RWPE2 (cell line): Measurements from ENCODE around the gene UGT1A4.

Experiments
- ATAC-seq: fragments of 200-7000 bp; cut with Tn5 transposase; 3 replicates; pipeline ENCODE4 v1.9.1; 2021; ENCODE audit warnings: low read depth
- DNase-seq: peaks from one replicate; pipeline ENCODE4 v3.0.0-alpha.2; 2020; ENCODE audit warnings: low spot score
- H3K27ac ChIP-seq: fragments of 450-650 bp; 2 replicates; pipeline ENCODE4 v1.5.1; 2017; ENCODE audit warnings: mild to moderate bottlenecking; ENCODE audit not compliant: poor library complexity, severe bottlenecking
- H3K27me3 ChIP-seq: fragments of 250-450 bp; sonication (Bioruptor Pico); 2 replicates; pipeline ENCODE4 v1.5.1; 2021; ENCODE audit warnings: mild to moderate bottlenecking, moderate library complexity; ENCODE audit not compliant: insufficient read depth, poor library complexity, severe bottlenecking
- H3K36me3 ChIP-seq: fragments of 250-450 bp; sonication (Bioruptor Pico); 2 replicates; pipeline ENCODE4 v1.5.1; 2020; ENCODE audit warnings: low read depth, mild to moderate bottlenecking, moderate library complexity
- H3K4me1 ChIP-seq: fragments of 250-450 bp; sonication (Bioruptor Pico); 2 replicates; pipeline ENCODE4 v1.5.1; 2021; ENCODE audit warnings: mild to moderate bottlenecking, moderate library complexity; ENCODE audit not compliant: insufficient read depth, poor library complexity, severe bottlenecking
- H3K4me3 ChIP-seq: fragments of 250-450 bp; sonication (Bioruptor Pico); 2 replicates; pipeline ENCODE4 v1.5.1; 2021; ENCODE audit warnings: mild to moderate bottlenecking, moderate library complexity; ENCODE audit not compliant: severe bottlenecking
- H3K9me3 ChIP-seq: fragments of 250-450 bp; sonication (Bioruptor Pico); 2 replicates; pipeline ENCODE4 v1.5.1; 2021; ENCODE audit warnings: mild to moderate bottlenecking, moderate library complexity; ENCODE audit not compliant: severe bottlenecking
- TF ChIP-seq, protein P1 (sequence below): fragments of 450-650 bp; IDR thresholded peaks from one replicate; pipeline ENCODE4 v1.5.1; 2017; ENCODE audit warnings: mild to moderate bottlenecking, moderate library complexity; ENCODE audit not compliant: poor library complexity, severe bottlenecking

Gene UGT1A4

DNA sequence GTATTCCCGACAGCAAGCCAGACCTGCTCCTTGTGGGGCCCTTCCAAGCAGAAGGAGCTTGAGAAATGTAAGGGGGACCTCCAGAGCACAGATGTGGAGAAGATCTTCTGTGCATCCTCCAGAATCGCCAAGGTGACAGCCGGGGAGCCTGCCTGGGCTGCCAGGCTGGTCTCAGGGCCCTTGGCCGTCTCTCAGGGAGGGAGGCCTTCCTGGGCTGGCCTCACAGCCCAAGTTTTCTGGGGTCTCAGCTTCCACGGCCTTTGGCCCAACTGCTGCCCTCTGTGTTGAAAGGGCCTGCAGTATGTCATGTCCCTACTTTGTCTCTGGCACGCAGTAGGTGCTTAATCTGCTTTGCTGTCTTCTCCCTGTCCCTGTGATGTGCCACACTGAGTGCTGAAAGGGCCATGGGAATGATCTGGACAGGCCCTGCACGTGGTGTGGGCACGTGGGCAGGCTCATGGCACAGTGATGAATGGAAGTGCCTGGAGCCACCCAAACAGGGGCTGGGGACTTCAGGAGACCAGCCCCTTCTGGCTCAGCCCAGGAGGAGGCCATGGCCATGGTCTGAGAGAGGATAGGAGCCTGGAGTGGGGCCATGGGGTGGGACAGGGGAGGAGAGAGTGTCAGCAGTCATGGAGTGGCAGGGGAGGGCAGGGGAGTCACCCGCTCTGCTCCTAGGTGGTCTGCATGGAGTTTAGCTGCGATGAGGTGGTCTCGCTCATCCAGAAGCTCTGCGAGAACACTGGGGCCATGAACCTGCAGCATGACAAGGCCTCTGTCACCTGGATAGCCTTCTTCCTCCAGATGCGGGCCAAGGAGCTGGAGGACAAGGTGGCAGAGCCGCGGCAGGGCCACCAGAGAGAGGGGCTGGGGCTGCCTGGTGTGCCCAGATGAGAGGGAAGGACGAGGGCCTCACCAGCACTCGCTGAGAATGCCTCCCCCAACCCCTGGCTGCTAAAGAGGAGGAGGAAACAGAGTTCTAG, 100.4 kb downstream of the UGT1A4 start:
- no peaks in the 10 kb centered on the region for H3K4me1 ChIP-seq

DNA sequence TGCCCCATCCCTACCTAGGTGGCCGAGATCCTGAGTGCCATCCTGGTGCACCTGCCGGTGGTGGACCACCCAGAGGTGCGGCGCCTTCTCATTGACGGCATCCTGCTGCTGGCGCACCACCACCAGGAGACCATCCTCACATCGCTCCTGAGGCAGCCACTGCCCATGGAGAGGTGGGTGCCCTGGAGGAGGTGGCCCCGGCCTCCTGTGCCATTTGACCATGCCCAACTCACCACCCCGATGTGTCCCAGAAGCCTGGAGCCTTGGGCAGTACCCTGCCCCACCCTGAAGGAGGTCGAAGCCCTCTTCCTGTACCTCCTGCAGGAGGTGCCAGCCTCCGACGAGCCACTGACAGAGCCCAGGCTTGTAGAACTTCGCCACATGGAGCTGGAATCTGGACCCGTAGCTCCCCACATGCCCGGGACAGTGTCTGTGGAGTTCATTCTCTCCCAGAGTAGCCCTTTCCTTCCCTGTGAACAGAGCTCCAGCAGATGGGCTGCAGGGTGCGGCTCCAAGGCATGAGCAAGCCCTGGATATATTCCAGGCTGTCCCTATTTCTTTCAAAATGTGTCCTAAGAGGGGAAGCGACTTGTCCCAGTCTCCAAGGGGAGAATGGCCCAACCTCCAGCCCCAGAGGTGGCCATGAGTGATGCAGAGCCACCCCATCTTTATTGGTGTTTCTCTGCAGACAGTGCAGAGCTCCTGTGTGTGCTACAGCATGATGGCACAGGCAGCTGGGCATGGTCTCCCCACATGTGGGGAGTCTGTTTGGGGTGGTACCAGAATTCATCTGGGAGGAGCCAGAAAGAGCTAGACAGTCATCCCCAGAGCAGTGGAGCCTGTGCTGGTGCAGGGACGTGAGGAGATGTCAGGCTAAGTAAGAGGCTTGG, 101.6 kb downstream of the UGT1A4 start:
- no peaks in the 10 kb centered on the region for H3K4me1 ChIP-seq
- H3K27me3 ChIP-seq: no peaks in the 10 kb centered on the region
- H3K36me3 ChIP-seq: no peaks in the 10 kb centered on the region
- no peaks in the 10 kb centered on the region for H3K9me3 ChIP-seq
- no peak overlapping the region for H3K4me3 ChIP-seq
- TF ChIP-seq, protein P1, sequence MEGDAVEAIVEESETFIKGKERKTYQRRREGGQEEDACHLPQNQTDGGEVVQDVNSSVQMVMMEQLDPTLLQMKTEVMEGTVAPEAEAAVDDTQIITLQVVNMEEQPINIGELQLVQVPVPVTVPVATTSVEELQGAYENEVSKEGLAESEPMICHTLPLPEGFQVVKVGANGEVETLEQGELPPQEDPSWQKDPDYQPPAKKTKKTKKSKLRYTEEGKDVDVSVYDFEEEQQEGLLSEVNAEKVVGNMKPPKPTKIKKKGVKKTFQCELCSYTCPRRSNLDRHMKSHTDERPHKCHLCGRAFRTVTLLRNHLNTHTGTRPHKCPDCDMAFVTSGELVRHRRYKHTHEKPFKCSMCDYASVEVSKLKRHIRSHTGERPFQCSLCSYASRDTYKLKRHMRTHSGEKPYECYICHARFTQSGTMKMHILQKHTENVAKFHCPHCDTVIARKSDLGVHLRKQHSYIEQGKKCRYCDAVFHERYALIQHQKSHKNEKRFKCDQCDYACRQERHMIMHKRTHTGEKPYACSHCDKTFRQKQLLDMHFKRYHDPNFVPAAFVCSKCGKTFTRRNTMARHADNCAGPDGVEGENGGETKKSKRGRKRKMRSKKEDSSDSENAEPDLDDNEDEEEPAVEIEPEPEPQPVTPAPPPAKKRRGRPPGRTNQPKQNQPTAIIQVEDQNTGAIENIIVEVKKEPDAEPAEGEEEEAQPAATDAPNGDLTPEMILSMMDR: no peak
- DNase-seq (peak; percentile 38), ATAC-seq (no peak)
- H3K27ac ChIP-seq: no peak overlapping the region

More for the DNA sequence above, 100.4 kb downstream of the UGT1A4 start:
- H3K36me3 ChIP-seq: no peaks in the 10 kb centered on the region
- H3K4me3 ChIP-seq: no peak overlapping the region
- no peaks in the 10 kb centered on the region for H3K9me3 ChIP-seq
- TF ChIP-seq, protein P1: no peak
- H3K27me3 ChIP-seq: no peaks in the 10 kb centered on the region
- peak; percentile 41 for DNase-seq
- ATAC-seq: no peak
- no peak overlapping the region for H3K27ac ChIP-seq

GRCh38 chr2:233820774-233821105, 102.2 kb downstream of the UGT1A4 start:
- H3K27ac ChIP-seq: no peak overlapping the region
- H3K27me3 ChIP-seq: no peaks in the 10 kb centered on the region
- H3K4me1 ChIP-seq: no peaks in the 10 kb centered on the region
- TF ChIP-seq, protein P1: no peak
- no peak overlapping the region for H3K4me3 ChIP-seq
- no peak for ATAC-seq
- peak; percentile 37 for DNase-seq
- H3K9me3 ChIP-seq: no peaks in the 10 kb centered on the region
- H3K36me3 ChIP-seq: no peaks in the 10 kb centered on the region

- H3K36me3 ChIP-seq: no peaks in the 10 kb centered on the region
- no peak overlapping the region for H3K27ac ChIP-seq
- H3K9me3 ChIP-seq: no peaks in the 10 kb centered on the region
- H3K4me1 ChIP-seq: no peaks in the 10 kb centered on the region
- H3K4me3 ChIP-seq: no peak overlapping the region
- TF ChIP-seq, protein P1: no peak
- ATAC-seq (no peak), DNase-seq (peak; percentile 2)
- H3K27me3 ChIP-seq: no peaks in the 10 kb centered on the region
These were observed 102.7 kb downstream of the UGT1A4 start for GRCh38 chr2:233821196-233821595.
